ENCODE data around the gene TRAPPC3.

GRCh38 chr1:36089393-36090121 is 59.7 kb downstream of the TRAPPC3 start:
- TF ChIP-seq, protein P1, sequence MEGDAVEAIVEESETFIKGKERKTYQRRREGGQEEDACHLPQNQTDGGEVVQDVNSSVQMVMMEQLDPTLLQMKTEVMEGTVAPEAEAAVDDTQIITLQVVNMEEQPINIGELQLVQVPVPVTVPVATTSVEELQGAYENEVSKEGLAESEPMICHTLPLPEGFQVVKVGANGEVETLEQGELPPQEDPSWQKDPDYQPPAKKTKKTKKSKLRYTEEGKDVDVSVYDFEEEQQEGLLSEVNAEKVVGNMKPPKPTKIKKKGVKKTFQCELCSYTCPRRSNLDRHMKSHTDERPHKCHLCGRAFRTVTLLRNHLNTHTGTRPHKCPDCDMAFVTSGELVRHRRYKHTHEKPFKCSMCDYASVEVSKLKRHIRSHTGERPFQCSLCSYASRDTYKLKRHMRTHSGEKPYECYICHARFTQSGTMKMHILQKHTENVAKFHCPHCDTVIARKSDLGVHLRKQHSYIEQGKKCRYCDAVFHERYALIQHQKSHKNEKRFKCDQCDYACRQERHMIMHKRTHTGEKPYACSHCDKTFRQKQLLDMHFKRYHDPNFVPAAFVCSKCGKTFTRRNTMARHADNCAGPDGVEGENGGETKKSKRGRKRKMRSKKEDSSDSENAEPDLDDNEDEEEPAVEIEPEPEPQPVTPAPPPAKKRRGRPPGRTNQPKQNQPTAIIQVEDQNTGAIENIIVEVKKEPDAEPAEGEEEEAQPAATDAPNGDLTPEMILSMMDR (IDR thresholded peaks at IDR 0.05; ENCODE audit: low read depth, low read length) = no peak
- TF ChIP-seq EZH2phosphoT487 (IDR thresholded peaks at IDR 0.05; ENCODE audit: low read depth) = no peak

Measured in OCI-LY3 (cell line).